Astrocyte of the cerebellum (primary cell): Measurements from ENCODE around the gene GRAMD4.

ENCODE experiments used
- DNase-seq: peaks from one replicate; pipeline ENCODE4 v3.0.0-alpha.2; 2011; ENCODE audit warnings: low read depth
- H3K4me3 ChIP-seq: 2 replicates; pipeline ENCODE4 v1.5.1; 2011; ENCODE audit warnings: mild to moderate bottlenecking, low read depth, low read length, moderate library complexity
- CTCF ChIP-seq: IDR thresholded peaks from 2 replicates; pipeline ENCODE4 v1.5.1; 2012; ENCODE audit warnings: low read length, low read depth, moderate library complexity, mild to moderate bottlenecking; ENCODE audit errors: missing control alignments
- in situ Hi-C: cut with HindIII; loops from 2 replicates; pipeline ENCODE4 v1.10.0; 2017; ENCODE audit warnings: low sequenced_read_pairs

The GRAMD4 gene

GRCh38 chr22:46626356-46626755 lies 6.2 kb downstream of the GRAMD4 start:
- DNase-seq, result no peak
- no peak for TF ChIP-seq CTCF
- in situ Hi-C loops, result no loop called here
- H3K4me3 ChIP-seq, result no peak overlapping the region

DNA sequence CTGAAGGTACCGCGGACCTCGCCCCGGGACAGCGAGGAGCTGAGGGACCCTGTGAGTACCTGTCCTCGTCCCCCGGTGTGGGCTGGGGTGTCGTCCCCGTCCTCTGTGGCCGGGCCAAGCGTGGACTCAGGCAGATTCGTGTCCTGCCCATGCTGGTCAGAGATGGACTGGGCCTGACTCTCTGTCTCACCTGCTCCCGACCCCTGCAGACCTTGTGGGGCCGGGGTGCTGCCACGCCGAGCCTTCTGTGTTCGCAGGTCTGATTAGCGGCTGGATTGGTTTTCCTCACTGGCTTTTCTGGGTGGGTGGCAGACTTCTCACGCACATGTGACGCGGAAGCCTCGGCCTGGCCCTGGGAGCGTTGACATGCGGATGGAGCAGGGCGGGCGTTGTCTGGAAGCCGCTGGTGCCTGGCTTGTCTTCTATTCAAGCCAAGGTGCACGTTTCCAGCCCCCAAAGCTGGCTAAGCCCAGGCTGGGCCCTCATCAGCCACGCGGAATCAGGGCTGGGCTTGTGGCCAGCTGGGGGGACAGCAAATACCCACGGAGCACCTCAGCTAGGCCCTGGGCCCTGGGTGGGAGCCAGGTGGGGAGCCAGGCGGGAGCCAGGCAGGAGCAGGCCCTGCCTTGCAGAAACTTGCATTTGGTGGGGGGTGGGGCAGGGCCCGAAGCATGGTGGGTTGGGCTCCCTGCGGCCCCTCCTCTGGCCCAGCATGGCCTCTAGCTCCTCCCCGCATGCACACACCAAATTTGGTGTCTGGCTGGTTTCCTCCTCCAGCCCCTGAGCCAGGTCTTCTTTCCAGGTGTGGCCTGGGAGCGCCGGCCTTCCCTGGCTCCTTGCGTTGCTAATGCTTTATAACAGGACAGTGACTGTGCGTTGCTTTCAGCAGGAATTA lies 7.0 kb downstream of the GRAMD4 start:
- no peak for TF ChIP-seq CTCF
- in situ Hi-C loops, result no loop called here
- no peak for DNase-seq
- no peak overlapping the region for H3K4me3 ChIP-seq

DNA sequence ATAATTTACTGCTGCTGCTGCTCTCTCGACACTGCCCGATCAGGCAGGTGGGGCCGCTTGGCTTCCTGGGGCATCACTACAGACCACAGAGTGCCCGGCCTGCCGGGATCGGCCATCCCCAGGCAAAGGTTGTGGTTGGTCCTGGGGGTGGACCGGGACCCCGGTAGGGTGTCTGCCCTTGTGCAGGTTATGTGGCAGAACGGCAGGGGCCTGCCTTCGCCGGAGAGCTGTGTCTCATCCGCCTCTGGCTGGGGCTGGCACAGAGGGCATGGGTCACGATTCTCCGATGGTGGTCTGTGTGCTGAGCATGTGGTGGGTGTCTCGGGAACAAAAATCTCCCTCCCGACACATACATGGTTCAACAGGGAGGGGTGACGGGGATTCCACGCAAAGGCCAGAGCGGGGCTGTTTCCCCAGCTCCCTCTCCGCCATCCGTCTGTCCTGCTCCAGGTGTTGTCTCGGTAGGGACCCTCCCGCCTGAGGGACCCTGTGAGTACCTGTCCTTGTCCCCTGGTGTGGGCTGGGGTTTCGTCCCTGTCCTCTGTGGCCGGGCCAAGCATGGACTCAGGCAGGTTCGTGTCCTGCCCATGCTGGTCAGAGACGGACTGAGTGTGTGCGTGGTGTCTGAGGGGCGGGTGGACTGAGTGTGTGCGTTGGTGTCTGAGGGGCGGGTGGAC lies 7.8 kb downstream of the GRAMD4 start:
- TF ChIP-seq CTCF, result no peak
- no peak overlapping the region for H3K4me3 ChIP-seq
- DNase-seq, result no peak
- in situ Hi-C loops, result no loop called here

DNA sequence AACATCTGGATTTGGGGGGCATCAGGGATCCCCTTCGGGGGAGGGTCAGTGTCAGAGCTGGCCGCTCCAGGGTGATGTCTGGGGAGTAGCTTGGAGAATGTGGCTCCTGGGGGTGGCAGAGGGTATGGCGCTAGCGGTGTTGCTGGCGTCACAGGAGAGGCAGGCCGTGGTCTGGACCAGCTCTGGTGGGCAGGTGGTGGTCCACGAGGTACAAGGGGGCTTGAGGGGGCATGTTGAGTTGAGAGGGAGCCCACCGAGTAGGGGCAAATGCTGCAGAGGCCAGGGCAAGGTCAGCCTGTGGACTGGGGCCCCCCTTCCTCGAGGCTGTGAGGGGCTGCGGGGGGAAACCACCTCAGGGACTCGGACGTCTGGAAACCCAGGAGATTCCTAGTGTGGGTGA lies 8.6 kb downstream of the GRAMD4 start:
- no peak for DNase-seq
- H3K4me3 ChIP-seq, result no peak overlapping the region
- in situ Hi-C loops, result no loop called here
- no peak for TF ChIP-seq CTCF

GRCh38 chr22:46629291-46629690 lies 9.1 kb downstream of the GRAMD4 start:
- H3K4me3 ChIP-seq, result no peak overlapping the region
- no peak for DNase-seq
- TF ChIP-seq CTCF, result no peak
- in situ Hi-C loops, result no loop called here

DNA sequence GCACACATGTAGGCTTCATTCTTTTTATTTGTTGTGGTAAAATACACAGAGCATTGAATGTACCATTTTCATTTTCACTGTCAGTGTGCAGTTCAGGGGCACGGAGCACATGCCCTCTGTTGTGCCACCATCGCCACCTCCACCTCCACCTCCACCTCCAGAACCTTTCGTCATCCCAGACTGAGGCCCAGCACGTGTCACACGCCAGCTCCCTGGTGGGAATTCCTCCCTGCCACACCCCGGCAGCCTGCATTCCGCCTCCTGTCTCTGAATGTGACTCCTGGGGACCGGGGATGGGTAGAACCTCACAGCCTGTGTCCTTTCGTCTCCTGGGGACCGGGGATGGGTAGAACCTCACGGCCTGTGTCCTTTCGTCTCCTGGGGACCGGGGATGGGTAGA lies 10.9 kb downstream of the GRAMD4 start:
- in situ Hi-C loops, result no loop called here
- no peak for TF ChIP-seq CTCF
- no peak for DNase-seq
- no peak overlapping the region for H3K4me3 ChIP-seq
